ENCODE results near the gene CCDC93.

DNA sequence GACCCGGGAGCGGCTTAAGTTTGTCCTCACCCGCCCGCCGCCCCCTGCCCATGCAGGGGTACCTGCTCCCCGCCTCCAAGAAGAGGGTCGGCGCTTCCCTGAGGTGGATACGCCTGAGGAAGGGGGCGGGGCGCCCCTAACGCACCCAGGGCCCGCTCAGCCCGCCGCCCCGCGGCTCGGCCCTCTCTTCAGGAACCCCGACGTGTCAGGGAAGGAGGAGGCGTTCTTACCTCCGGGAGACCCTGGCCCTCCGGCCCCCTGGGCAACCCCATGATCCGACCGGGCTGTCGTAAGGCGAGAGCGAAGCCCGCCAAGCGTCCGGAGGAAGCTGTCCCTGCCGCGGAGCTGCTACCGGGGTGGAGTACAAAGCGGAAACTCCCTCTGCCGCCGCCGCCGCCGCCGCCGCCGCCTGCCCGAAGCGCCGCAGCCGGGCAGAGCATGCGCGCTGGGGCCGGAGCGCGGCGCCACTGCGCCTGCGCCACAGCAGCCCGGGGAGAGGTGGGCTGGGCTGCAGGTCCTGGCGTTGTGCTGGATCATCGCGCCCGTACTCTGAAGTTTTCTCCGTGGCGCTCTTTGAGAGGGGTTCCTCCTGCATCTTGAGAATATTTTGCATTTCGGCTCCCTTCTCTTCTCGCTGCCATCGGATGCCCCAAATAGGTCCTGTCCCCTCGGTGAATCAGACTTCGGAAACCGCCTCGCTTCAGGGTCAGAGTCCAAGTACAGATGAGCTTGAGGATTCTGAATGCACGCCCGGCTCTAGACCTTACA, at the start of gene CCDC93:
- TF ChIP-seq POLR2AphosphoS5 (IDR thresholded peaks at IDR 0.05) (peak in 1 of 3 donors; percentile 57), POLR2A (IDR thresholded peaks at IDR 0.05) (no peak)

All from breast epithelium (tissue), 3 donors.